ENCODE measurements around the gene RABGGTB. TPM values are rescaled to one million over a fixed set of nuclear protein-coding genes. Genes with fewer than 3 reads are reported as not detected.

The RABGGTB gene
- 140 and 158 TPM in 2 replicates for total RNA-seq

DNA sequence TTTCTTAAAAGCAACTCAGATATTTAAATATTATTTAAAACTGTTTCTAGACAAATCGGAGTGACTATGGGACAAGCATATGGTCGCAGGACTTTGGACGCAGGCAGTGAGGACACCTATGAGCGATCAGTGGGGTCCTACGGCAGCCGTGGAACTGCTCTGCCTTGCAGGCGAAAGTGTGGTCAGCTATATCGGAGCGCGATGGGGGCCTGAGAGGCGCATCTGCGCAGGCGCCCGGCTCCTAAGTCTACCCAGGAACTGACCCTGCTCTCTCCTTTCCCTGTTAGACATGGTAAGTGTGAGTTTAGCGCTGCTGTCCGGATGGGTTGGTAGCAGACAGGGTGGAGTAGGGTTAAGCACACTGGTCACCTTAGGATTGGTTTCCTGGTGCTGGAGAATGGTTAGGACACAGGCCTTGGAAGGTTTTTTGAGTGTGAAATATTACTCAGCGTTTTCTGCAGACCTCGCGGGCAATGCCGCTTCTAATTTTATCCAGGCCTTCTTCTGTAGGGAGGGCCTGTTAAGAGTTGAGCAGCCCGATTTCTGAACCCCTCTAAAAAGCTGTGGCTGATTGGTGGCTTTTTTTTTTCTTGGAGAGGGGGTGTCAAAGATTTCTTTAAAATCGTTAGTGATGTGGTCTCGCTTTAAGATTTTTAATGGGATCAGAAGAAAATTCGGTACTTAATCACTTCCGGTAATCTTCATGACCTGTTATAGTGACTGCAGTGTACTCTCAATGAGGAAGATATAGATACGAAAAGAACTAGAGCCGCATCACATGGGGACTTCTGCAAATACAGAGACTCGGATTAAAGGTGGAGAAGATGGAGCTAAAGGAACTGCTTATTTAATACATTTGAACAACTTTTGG lies at the start of gene RABGGTB:
Gene RABGGTB (plus strand): TSS at position 274 of the 871 bp plus-strand sequence. CDS start 16 bp downstream, at position 290.

DNA sequence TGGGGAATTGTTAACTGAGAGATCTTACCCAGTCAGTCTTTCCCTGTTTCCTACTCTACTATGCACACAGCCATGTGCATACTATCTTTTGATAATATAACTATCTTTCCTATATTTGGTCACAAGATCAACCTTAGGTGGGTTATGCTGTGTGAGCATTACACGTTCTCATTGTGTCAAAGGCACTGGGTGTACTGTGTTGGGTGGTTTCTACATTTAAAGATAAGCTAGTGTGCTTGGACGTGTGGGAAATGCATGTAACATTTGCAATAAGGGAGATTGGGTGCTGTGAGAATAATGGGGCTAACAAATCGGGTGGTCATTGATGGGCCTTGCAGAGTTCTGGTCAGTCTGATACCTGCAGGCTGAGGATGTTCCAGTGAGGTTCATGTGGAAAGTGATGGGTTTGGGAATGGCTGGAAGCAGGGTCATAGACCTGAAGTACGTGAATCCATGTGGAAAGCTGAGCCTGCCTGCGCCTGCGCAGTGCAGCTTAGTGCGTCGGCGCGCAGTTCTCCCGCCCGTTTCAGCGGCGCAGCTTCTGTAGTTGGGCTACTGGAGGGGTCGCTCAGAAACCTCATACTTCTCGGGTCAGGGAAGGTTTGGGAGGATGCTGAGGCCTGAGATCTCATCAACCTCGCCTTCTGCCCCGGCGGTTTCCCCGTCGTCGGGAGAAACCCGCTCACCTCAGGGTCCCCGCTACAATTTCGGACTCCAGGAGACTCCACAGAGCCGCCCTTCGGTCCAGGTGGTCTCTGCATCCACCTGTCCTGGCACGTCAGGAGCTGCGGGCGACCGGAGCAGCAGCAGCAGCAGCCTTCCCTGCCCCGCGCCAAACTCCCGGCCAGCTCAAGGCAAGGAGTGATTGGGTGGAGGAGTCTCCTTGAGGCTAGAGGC lies 10.6 kb downstream of the RABGGTB start, which contains the start of gene MSH4:
Gene MSH4 (plus strand): TSS at position 507 of the 897 bp plus-strand sequence. CDS start 104 bp downstream, at position 611.

Other genes with a start within 250 kb of the RABGGTB start
- gene SLC44A5, start 175.1 kb upstream of the RABGGTB start, total RNA-seq: 2.9 and 12.0 TPM in 2 replicates
- gene ACADM, start 61.5 kb upstream of the RABGGTB start, total RNA-seq: 29.6 and 47.6 TPM in 2 replicates
- under 0.01 and 0.46 TPM in 2 replicates for gene MSH4, start 10.6 kb downstream of the RABGGTB start, total RNA-seq
- gene ASB17, start 146.1 kb downstream of the RABGGTB start, total RNA-seq: not detected in 2 replicates

Data from epithelial cell of umbilical artery (primary cell).